Keratinocyte (primary cell): ENCODE measurements around the gene TXNL1. TPM values are rescaled to one million over a fixed set of nuclear protein-coding genes. Genes with fewer than 3 reads are reported as not detected.

Source experiments
- DNase-seq: peaks from one replicate; pipeline ENCODE4 v3.0.0-alpha.2; 2011; ENCODE audit warnings: low read depth, missing footprints, low spot score
- FAIRE-seq: peaks from 2 replicates; lab custom pipeline; 2011; peaks lifted over from hg19 to GRCh38; lab: Jason Lieb, UNC
- H2AFZ ChIP-seq: 2 replicates; pipeline ENCODE4 v1.6.0; 2012; ENCODE audit warnings: low read length, control low read depth, inconsistent platforms; ENCODE audit not compliant: control insufficient read depth
- H3K27ac ChIP-seq: 2 replicates; pipeline ENCODE4 v1.5.1; 2011; ENCODE audit warnings: low read length; ENCODE audit not compliant: control insufficient read depth, insufficient read depth
- H3K27me3 ChIP-seq: 3 replicates; pipeline ENCODE4 v1.6.0; 2011; ENCODE audit warnings: low read length; ENCODE audit not compliant: control insufficient read depth, insufficient read depth; ENCODE audit errors: extremely low read depth
- H3K36me3 ChIP-seq, 2 experiments: 2 replicates in 1 of 2; 3 replicates in 1 of 2; pipeline ENCODE4 v1.5.1; 2011; ENCODE audit warnings: low read length in 2 of 2, mild to moderate bottlenecking in 1 of 2; ENCODE audit not compliant: control insufficient read depth in 2 of 2, insufficient read depth in 2 of 2; ENCODE audit errors: extremely low read depth in 1 of 2
- H3K4me1 ChIP-seq: 3 replicates; pipeline ENCODE4 v1.5.1; 2011; ENCODE audit warnings: low read length; ENCODE audit not compliant: control insufficient read depth, insufficient read depth; ENCODE audit errors: extremely low read depth
- H3K4me2 ChIP-seq: 3 replicates; pipeline ENCODE4 v1.6.0; 2011; ENCODE audit warnings: low read depth, low read length; ENCODE audit not compliant: control insufficient read depth, insufficient read depth; ENCODE audit errors: extremely low read depth
- H3K4me3 ChIP-seq, 3 experiments: fragments of 200-600 bp in 1 of 3; sonication (generic) in 1 of 3; 2 replicates in 2 of 3; 3 replicates in 1 of 3; pipeline ENCODE4 v1.5.1; 2011 to 2016; ENCODE audit warnings: low read length in 3 of 3, mild to moderate bottlenecking in 3 of 3, control low read depth in 2 of 3, inconsistent platforms in 1 of 3, low read depth in 1 of 3, mixed read lengths in 1 of 3, mixed run types in 1 of 3, moderate library complexity in 1 of 3; ENCODE audit not compliant: control insufficient read depth in 2 of 3, insufficient read depth in 2 of 3; ENCODE audit errors: extremely low read depth in 1 of 3
- H3K79me2 ChIP-seq: 2 replicates; pipeline ENCODE4 v1.6.0; 2012; ENCODE audit warnings: low read length; ENCODE audit not compliant: control insufficient read depth, insufficient read depth
- H3K9ac ChIP-seq: 3 replicates; pipeline ENCODE4 v1.6.0; 2011; ENCODE audit warnings: low read length; ENCODE audit not compliant: control insufficient read depth, insufficient read depth; ENCODE audit errors: extremely low read depth
- H3K9me1 ChIP-seq: 3 replicates; pipeline ENCODE4 v1.6.0; 2011; ENCODE audit warnings: low read length; ENCODE audit not compliant: control insufficient read depth, insufficient read depth; ENCODE audit errors: extremely low read depth
- H3K9me3 ChIP-seq: 2 replicates; pipeline ENCODE4 v1.5.1; 2012; ENCODE audit warnings: low read depth, low read length; ENCODE audit not compliant: control insufficient read depth
- H4K20me1 ChIP-seq: 3 replicates; pipeline ENCODE4 v1.6.0; 2011; ENCODE audit warnings: low read length; ENCODE audit not compliant: control insufficient read depth, insufficient read depth; ENCODE audit errors: extremely low read depth
- CTCF ChIP-seq, 3 experiments: IDR thresholded peaks in 1 of 3; conservative IDR thresholded peaks in 1 of 3; optimal IDR thresholded peaks in 1 of 3; 2 replicates in 2 of 3; 3 replicates in 1 of 3; pipeline versions ENCODE3 to v1.5.1; 2011; ENCODE audit warnings: low read length in 3 of 3, mild to moderate bottlenecking in 3 of 3, moderate library complexity in 2 of 3, control low read depth in 1 of 3, inconsistent platforms in 1 of 3; ENCODE audit not compliant: insufficient read depth in 2 of 3; ENCODE audit errors: extremely low read depth in 1 of 3
- EZH2 ChIP-seq: IDR thresholded peaks from one replicate; pipeline ENCODE4 v1.6.1; 2012; ENCODE audit warnings: inconsistent platforms, mild to moderate bottlenecking, low read length, moderate library complexity
- dilution Hi-C: fragments of 300-500 bp; cut with MboI; formaldehyde crosslinking; loops from one replicate; pipeline ENCODE4 v1.7.0; 2020; ENCODE audit warnings: low sequenced_read_pairs; ENCODE audit not compliant: extremely low pct_ligation_motif_present
- polyA plus RNA-seq, 5 experiments: library from polyadenylated mRNA; depleted of rRNA in 3 of 5; stranded (reverse) in 3 of 5; stranded (forward) in 1 of 5; unstranded in 1 of 5; fragments of >200 nt; gene quantifications; 1 replicate in 1 of 5; 2 replicates in 3 of 5; 3 replicates in 1 of 5; pipeline versions ENCODE4 v1.2.1 to v1.2.3, GENCODE V29; 2011 to 2012; ENCODE audit warnings: missing spikeins in 2 of 5, low read depth in 1 of 5, low replicate concordance in 1 of 5

Gene TXNL1
- polyA plus RNA-seq, 1 donor (not counting 4 experiments of a cell fraction or from before 2014, with no cell fraction given): 92.5 TPM

GRCh38 chr18:56647071-56647470 lies 8.7 kb upstream of the TXNL1 start:
- H3K4me1 ChIP-seq: peaks cover 10% of the 10 kb centered on the region
- H3K36me3 ChIP-seq: no peaks in the 10 kb centered on the region
- no peak overlapping the region for H3K4me2 ChIP-seq
- FAIRE-seq (no peak), DNase-seq (no peak)
- no peak overlapping the region for H2AFZ ChIP-seq
- TF ChIP-seq EZH2 (no peak), CTCF (optimal IDR thresholded peaks at IDR 0.05 in 1 of 3, IDR thresholded peaks at IDR 0.05 in 1 of 3, conservative IDR thresholded peaks at IDR 0.05 in 1 of 3; ENCODE audit: extremely low read depth in 1 of 3, insufficient read depth in 2 of 3, low read length in 3 of 3) (no peak)
- H3K4me3 ChIP-seq: no peak overlapping the region
- peaks cover 7% of the 10 kb centered on the region for H3K79me2 ChIP-seq
- H3K27me3 ChIP-seq: no peaks in the 10 kb centered on the region
- dilution Hi-C loops: no loop called here
- H3K9me3 ChIP-seq: no peaks in the 10 kb centered on the region
- H4K20me1 ChIP-seq: no peaks in the 10 kb centered on the region
- no peaks in the 10 kb centered on the region for H3K9me1 ChIP-seq
- H3K27ac ChIP-seq: no peak overlapping the region
- H3K9ac ChIP-seq: no peak overlapping the region

DNA sequence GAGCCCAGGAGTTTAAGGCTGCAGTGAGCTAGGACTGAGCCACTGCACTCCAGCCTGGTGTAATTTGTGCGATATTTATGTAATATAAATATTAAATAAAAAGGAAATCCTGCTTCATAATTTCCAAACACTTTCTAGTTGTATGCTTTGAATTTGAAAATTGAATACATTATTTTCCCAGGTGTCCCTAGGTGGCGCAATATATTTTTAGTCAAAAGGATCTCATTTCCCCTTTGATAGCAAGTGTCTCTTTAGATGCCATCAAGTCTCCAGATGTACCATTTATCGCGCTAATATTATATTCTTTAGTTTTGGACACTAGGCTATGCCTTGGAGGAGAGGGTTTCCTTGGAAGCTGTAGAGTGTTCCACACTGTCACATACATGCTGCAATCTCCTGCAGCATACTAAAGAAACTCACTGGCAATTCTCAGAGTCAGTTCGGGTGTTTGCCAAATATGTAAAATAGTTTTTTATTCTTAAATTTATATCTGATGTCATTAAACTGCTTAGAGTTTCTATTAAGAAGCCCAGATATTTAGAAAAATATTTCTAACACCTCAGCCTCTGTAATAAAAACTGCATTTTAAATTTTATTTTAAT lies 7.1 kb upstream of the TXNL1 start:
- FAIRE-seq (no peak), DNase-seq (no peak)
- TF ChIP-seq CTCF (optimal IDR thresholded peaks at IDR 0.05 in 1 of 3, IDR thresholded peaks at IDR 0.05 in 1 of 3, conservative IDR thresholded peaks at IDR 0.05 in 1 of 3; ENCODE audit: extremely low read depth in 1 of 3, insufficient read depth in 2 of 3, low read length in 3 of 3) (peak in 2 of 3 experiments; percentile 36 to 44), EZH2 (no peak)
- Histone ChIP-seq H3K79me2 (no peaks in the 10 kb centered on the region), H3K9me1 (no peaks in the 10 kb centered on the region), H3K4me1 (no peaks in the 10 kb centered on the region), H3K27me3 (no peaks in the 10 kb centered on the region), H3K27ac (no peak overlapping the region), H3K9ac (no peak overlapping the region), H3K36me3 (no peaks in the 10 kb centered on the region), H2AFZ (no peak overlapping the region), H4K20me1 (no peaks in the 10 kb centered on the region), H3K4me3 (no peak overlapping the region), H3K9me3 (no peaks in the 10 kb centered on the region), H3K4me2 (no peak overlapping the region)
- dilution Hi-C loops: no loop called here
